Muscle layer of duodenum (tissue), 2 donors: Measurements from ENCODE around the gene PRH2.

ENCODE experiments used
- H3K27ac ChIP-seq: one replicate; pipeline ENCODE4 v1.7.0; 2013; ENCODE audit warnings: mild to moderate bottlenecking, low read length
- H3K27me3 ChIP-seq: one replicate; pipeline ENCODE4 v1.7.0; 2013; ENCODE audit warnings: low read depth, mild to moderate bottlenecking, control low read depth, low read length
- H3K36me3 ChIP-seq, 2 donors: one replicate each; pipeline ENCODE4 v1.7.0; 2013; ENCODE audit warnings: low read length in 2 of 2, control low read depth in 1 of 2, mild to moderate bottlenecking in 1 of 2; ENCODE audit not compliant: insufficient read depth in 2 of 2, control insufficient read depth in 1 of 2
- H3K4me1 ChIP-seq, 2 donors: one replicate each; pipeline ENCODE4 v1.7.0; 2013; ENCODE audit warnings: low read length in 2 of 2, mild to moderate bottlenecking in 2 of 2, control low read depth in 1 of 2, moderate library complexity in 1 of 2; ENCODE audit not compliant: insufficient read depth in 2 of 2, control insufficient read depth in 1 of 2
- H3K4me3 ChIP-seq, 2 donors: one replicate each; pipeline ENCODE4 v1.7.0; 2013; ENCODE audit warnings: low read length in 2 of 2, low read depth in 1 of 2, mild to moderate bottlenecking in 1 of 2
- H3K9me3 ChIP-seq, 2 donors: one replicate each; pipeline ENCODE4 v1.7.0; 2013; ENCODE audit warnings: low read length in 2 of 2, control low read depth in 1 of 2, mild to moderate bottlenecking in 1 of 2; ENCODE audit not compliant: control insufficient read depth in 1 of 2
- donor health status: healthy.

PRH2 gene

DNA sequence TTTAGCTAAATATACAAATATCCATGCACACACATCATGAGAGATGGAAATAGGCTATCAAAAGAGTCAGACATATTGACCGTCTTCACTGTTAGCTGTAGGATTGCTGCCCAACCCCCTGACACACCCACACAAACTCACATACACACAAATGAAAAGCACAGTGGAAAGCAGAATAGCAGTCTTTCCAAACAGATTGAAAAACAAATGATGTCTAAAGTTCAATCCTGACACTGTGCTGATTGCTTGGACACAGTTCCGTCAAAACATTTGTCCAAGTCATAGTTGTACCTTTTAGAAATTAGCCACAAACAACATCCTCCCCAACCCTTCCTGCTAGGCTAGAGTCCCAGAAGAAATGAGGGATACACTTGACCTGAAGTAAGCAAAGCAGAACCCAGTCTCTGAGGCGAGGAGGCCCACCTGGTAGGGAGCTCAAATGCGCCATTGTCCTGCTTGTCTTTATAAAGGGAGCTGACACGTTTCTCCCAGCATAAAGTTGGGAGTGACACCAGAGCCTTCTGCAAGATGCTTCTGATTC lies at the start of gene PRH2:
PRH2 (plus strand) TSS at position 491 of the 541 bp plus-strand sequence; CDS start at position 529, 38 bp downstream.
- no peak within 1 kb of the TSS for H3K27ac ChIP-seq
- H3K9me3 ChIP-seq: no peaks in the 10 kb centered on the region
- H3K27me3 ChIP-seq: no peaks in the 10 kb centered on the region
- no peaks in the 10 kb centered on the region for H3K4me1 ChIP-seq
- no peaks in the 10 kb centered on the region for H3K36me3 ChIP-seq
- no peak within 1 kb of the TSS for H3K4me3 ChIP-seq

GRCh38 chr12:10884086-10884725 lies 44.8 kb upstream of the PRH2 start, which contains the start of gene PRH1:
TSS of gene PRH1 (minus strand) at chr12:10884255. CDS start at chr12:10884217, 38 bp downstream.
- Histone ChIP-seq H3K4me3 (no peak within 1 kb of the TSS), H3K36me3 (peaks cover 4 to 21% of the 10 kb centered on the region in 2 donors), H3K9me3 (no peaks in the 10 kb centered on the region), H3K27ac (no peak within 1 kb of the TSS), H3K27me3 (no peaks in the 10 kb centered on the region), H3K4me1 (no peaks in the 10 kb centered on the region)

DNA sequence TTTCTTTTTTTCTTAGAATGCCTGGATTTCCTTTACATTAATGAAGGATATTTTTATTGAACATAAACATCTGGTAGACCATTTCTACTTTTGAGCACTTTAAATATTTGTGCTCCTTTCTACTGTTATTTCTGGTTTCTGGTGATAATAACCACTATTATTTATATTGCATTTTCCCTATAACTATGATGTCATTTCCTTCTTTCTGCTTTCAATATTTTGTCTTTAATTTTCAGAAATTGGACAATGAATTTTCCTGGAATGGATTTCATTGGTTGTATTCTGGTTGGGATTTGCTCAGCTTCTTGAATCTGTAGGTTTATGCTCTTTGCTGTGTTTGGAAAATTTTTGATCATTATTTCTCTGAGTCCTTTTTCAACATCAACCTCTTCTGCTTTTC lies 39.8 kb upstream of the PRH2 start:
- H3K4me3 ChIP-seq: no peak overlapping the region
- no peaks in the 10 kb centered on the region for H3K4me1 ChIP-seq
- no peaks in the 10 kb centered on the region for H3K27me3 ChIP-seq
- no peaks in the 10 kb centered on the region for H3K36me3 ChIP-seq
- no peaks in the 10 kb centered on the region for H3K9me3 ChIP-seq
- H3K27ac ChIP-seq: no peak overlapping the region

GRCh38 chr12:10891937-10892336 lies 37.1 kb upstream of the PRH2 start:
- H3K27ac ChIP-seq: no peak overlapping the region
- H3K4me3 ChIP-seq: no peak overlapping the region

GRCh38 chr12:10896854-10897253 lies 32.2 kb upstream of the PRH2 start:
- Histone ChIP-seq H3K9me3 (no peaks in the 10 kb centered on the region), H3K4me3 (no peak overlapping the region), H3K27me3 (no peaks in the 10 kb centered on the region), H3K4me1 (no peaks in the 10 kb centered on the region), H3K27ac (no peak overlapping the region), H3K36me3 (peaks cover 0 to 5% of the 10 kb centered on the region in 2 donors)

More at GRCh38 chr12:10891937-10892336, 37.1 kb upstream of the PRH2 start:
- Histone ChIP-seq H3K4me1 (no peaks in the 10 kb centered on the region), H3K36me3 (peaks cover 0 to 5% of the 10 kb centered on the region in 2 donors), H3K27me3 (no peaks in the 10 kb centered on the region), H3K9me3 (no peaks in the 10 kb centered on the region)

GRCh38 chr12:10900530-10900929 lies 28.5 kb upstream of the PRH2 start:
- H3K4me1 ChIP-seq: no peaks in the 10 kb centered on the region
- H3K27ac ChIP-seq: no peak overlapping the region
- H3K36me3 ChIP-seq: no peaks in the 10 kb centered on the region
- H3K4me3 ChIP-seq: no peak overlapping the region
- H3K27me3 ChIP-seq: no peaks in the 10 kb centered on the region
- peaks cover 13 to 21% of the 10 kb centered on the region in 2 donors for H3K9me3 ChIP-seq

DNA sequence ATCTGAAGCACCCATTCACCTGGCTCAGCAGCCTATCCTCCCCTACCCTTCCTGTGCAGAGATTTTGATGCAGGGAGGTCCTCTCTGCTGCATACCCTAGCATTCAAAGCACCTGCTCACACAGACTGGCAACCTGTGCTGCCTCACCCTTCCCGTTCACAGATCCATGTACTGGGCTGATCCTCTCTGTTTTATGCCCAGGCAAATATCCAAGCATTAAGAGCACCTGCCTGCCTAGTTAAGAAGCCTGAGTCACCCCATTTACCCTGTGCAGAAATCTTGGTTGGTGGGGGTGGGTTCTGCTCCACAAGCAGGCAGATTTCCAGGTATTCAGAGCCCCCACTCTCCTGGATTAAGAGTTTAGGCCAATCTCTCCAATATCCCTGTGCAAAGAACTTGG lies 28.1 kb upstream of the PRH2 start:
- Histone ChIP-seq H3K36me3 (no peaks in the 10 kb centered on the region), H3K27ac (no peak overlapping the region), H3K27me3 (no peaks in the 10 kb centered on the region), H3K4me3 (no peak overlapping the region), H3K9me3 (peaks cover 13 to 24% of the 10 kb centered on the region in 2 donors), H3K4me1 (no peaks in the 10 kb centered on the region)

- H3K27ac ChIP-seq: no peak overlapping the region
- H3K36me3 ChIP-seq: no peaks in the 10 kb centered on the region
- no peaks in the 10 kb centered on the region for H3K27me3 ChIP-seq
- no peaks in the 10 kb centered on the region for H3K4me1 ChIP-seq
- peaks cover 13 to 24% of the 10 kb centered on the region in 2 donors for H3K9me3 ChIP-seq
- H3K4me3 ChIP-seq: no peak overlapping the region
Measured at GRCh38 chr12:10901427-10901826, 27.6 kb upstream of the PRH2 start.

DNA sequence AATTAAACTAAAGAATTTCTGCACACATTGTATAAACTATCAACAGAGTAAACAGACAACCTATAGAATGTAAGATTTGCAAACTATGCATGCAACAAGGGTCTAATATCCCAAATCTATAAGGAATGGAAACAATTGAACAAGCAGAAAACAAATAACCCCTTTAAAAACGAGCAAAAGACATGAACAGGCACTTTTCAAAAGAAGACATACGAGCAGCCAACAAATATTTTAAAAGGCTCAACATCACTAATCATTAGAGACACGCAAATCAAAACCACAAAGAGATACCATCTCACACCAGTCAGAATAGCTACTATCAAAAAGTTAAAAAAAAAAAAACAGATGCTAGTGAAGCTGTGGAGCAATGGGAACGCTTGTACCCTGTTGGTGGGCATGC lies 24.4 kb upstream of the PRH2 start:
- Histone ChIP-seq H3K4me3 (no peak overlapping the region), H3K27ac (no peak overlapping the region), H3K4me1 (no peaks in the 10 kb centered on the region), H3K27me3 (no peaks in the 10 kb centered on the region), H3K9me3 (peaks cover 13 to 24% of the 10 kb centered on the region in 2 donors), H3K36me3 (no peaks in the 10 kb centered on the region)

GRCh38 chr12:10909462-10909861 lies 19.6 kb upstream of the PRH2 start, which contains the start of gene TAS2R13:
TSS of gene TAS2R13 (minus strand) at chr12:10909562. CDS start at chr12:10909298, 264 bp downstream.
- Histone ChIP-seq H3K27ac (no peak within 1 kb of the TSS), H3K4me3 (no peak within 1 kb of the TSS), H3K36me3 (no peaks in the 10 kb centered on the region), H3K9me3 (peaks cover 4 to 10% of the 10 kb centered on the region in 2 donors), H3K27me3 (no peaks in the 10 kb centered on the region), H3K4me1 (no peaks in the 10 kb centered on the region)

GRCh38 chr12:10910380-10910779 lies 18.7 kb upstream of the PRH2 start:
- Histone ChIP-seq H3K9me3 (peaks cover 0 to 5% of the 10 kb centered on the region in 2 donors), H3K27ac (no peak overlapping the region), H3K27me3 (no peaks in the 10 kb centered on the region), H3K36me3 (no peaks in the 10 kb centered on the region), H3K4me3 (no peak overlapping the region), H3K4me1 (no peaks in the 10 kb centered on the region)
